Activated naive CD4-positive, alpha-beta T cell treated with anti-CD3 and anti-CD28 coated beads for 36 hours (primary cell): ENCODE results near the gene KCNJ10. TPM values are rescaled to one million over a fixed set of nuclear protein-coding genes. Genes with fewer than 3 reads are reported as not detected.
A peak's percentile ranks its signal among the peaks of the same experiment; 100 is the strongest.

ENCODE experiments used
- CTCF ChIA-PET: fragments of 350-600 bp; sonication (Branson Sonifier 250); formaldehyde crosslinking; loops from one replicate; lab custom pipeline; 2021; ENCODE audit warnings: antibody characterized with exemption; lab: Charles Lee
- DNase-seq: peaks from one replicate; pipeline ENCODE4 v3.0.0-alpha.2; 2020
- H3K27ac Mint-ChIP-seq: one replicate; pipeline ENCODE4 v1.8.0; 2021; ENCODE audit warnings: mild to moderate bottlenecking, mixed read lengths
- H3K27me3 Mint-ChIP-seq: one replicate; pipeline ENCODE4 v1.8.0; 2021; ENCODE audit warnings: low read depth, mixed read lengths
- H3K36me3 Mint-ChIP-seq: one replicate; pipeline ENCODE4 v1.8.0; 2021; ENCODE audit warnings: low read depth, mixed read lengths
- H3K4me1 Mint-ChIP-seq: one replicate; pipeline ENCODE4 v1.8.0; 2021; ENCODE audit warnings: low read depth, mixed read lengths
- H3K4me3 Mint-ChIP-seq: one replicate; pipeline ENCODE4 v1.8.0; 2021; ENCODE audit warnings: mild to moderate bottlenecking, moderate library complexity, mixed read lengths
- H3K9me3 Mint-ChIP-seq: one replicate; pipeline ENCODE4 v1.8.0; 2021; ENCODE audit warnings: mixed read lengths
- intact Hi-C: fragments of 100-400 bp; cut with micrococcal nuclease; formaldehyde crosslinking; loops from one replicate; pipeline ENCODE4 v1.15.1; 2023
- total RNA-seq, 2 experiments: library from RNA; stranded (reverse); gene quantifications; one replicate each; pipeline ENCODE4 v1.2.3, GENCODE V29; 2021

Gene KCNJ10
- total RNA-seq, 2 experiments from 2014 or later, result not detected

DNA sequence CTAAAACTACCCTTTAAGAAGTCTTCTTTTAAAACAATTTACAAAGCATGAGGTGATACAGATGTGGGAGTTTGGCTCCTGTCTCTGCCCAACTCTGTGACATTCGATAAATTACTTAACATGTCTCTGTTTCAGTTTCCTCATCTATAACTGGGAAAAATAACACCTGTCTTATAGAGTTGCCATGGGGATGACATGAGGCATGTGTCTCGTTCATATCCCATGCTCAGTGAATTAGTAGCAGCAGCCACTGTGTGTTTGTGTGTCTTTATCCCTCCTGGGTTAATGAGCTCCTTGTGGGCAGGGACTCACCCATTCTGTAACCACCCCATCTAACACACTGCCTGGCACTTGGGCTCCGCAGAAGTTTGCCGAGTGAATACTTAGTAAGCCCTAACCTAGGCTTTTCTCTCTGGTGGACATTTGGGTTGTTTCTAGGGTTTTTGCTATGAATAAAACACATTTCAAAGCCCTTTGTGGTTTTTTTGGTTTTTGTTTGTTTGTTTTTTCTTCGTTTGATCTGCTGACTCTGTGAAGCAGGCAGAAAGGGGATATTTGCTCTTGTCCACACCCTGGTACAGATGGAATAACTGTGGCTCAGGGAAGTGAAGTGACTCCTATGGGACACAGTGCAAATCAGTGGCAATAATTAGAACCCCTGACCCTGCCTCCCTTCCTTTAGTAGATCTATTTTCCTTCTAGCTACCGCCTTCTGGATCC, 10.6 kb upstream of the KCNJ10 start:
- CTCF ChIA-PET, result interaction anchor here (0.9 to 21.7 kb wide), 6 partner anchors 11 to 144 kb away, joined by 3 to 565 read pairs (median 5); partner anchors contain the start of genes KCNJ10 and PIGM
- peaks cover 5% of the 10 kb centered on the region for H3K4me1 Mint-ChIP-seq
- intact Hi-C loops, result loop anchor here (5.0 kb wide), 1 partner anchor 283 kb away; no protein-coding TSS in a partner anchor

DNA sequence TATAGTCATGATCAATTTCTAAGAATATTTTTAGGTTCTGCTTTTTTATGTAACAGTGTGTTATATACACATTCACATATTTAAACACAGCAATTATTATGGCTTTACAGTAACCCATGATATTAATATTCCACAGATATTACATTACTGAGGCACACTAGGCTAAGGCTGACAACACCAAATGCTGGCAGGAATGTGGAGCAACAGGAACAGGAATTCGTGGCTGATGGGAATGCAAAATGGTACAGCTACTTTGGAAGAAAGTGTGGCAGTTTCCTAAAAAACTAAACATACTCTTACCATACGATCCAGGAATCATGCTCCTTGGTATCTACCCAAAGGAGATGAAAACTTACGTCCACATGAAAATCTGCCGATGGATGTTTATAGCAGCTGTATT, 9.5 kb upstream of the KCNJ10 start:
- no peak overlapping the region for H3K4me3 Mint-ChIP-seq
- no peak overlapping the region for H3K27ac Mint-ChIP-seq
- intact Hi-C loops, result loop anchor here (2.0 kb wide), 1 partner anchor 299 kb away; the partner anchor contains the start of gene DUSP23
- peaks cover 4% of the 10 kb centered on the region for H3K4me1 Mint-ChIP-seq
- no peak for DNase-seq
- no peaks in the 10 kb centered on the region for H3K36me3 Mint-ChIP-seq
- H3K9me3 Mint-ChIP-seq, result no peaks in the 10 kb centered on the region
- peaks cover 40% of the 10 kb centered on the region for H3K27me3 Mint-ChIP-seq
- CTCF ChIA-PET, result interaction anchor here (0.6 to 21.7 kb wide), 26 partner anchors 9 to 297 kb away, joined by 3 to 565 read pairs (median 6); partner anchors contain the start of genes IGSF8, KCNJ10 and PIGM

More for the DNA sequence above, 10.6 kb upstream of the KCNJ10 start:
- no peaks in the 10 kb centered on the region for H3K9me3 Mint-ChIP-seq
- H3K4me3 Mint-ChIP-seq, result no peak overlapping the region
- H3K27ac Mint-ChIP-seq, result no peak overlapping the region
- no peaks in the 10 kb centered on the region for H3K36me3 Mint-ChIP-seq
- no peak for DNase-seq
- H3K27me3 Mint-ChIP-seq, result peaks cover 40% of the 10 kb centered on the region

DNA sequence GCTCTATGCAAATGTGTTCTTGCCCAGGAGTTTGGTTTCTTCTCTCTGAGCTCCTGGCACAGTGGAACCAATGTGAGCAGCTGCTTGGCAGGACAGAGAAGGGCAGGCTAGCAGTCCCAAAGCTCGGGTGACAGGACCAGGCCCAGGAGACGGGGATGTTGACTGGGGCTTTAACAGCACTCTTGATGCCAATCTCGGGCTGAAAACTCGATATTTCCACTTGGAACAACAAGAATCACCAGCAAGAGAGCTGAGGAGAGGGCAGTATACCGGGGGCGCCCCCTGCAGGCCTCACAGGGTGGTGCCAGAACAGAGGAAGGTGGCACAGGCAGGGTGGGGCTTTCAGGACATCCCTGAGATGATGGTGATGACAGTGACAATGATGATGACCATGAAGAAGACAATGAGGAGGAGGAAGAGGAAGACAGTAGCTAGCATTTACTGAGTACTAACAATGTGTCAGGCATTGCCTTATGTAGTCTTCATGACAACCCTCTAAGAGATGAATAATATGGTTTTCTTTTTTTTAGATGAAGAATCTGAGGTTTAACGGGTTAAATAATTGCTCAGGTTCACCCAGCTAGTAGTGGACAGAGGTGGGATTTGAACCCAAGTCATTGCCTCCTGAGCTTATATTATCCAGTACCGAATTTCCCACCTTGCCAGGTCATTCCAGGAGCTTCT, 8.7 kb upstream of the KCNJ10 start:
- Mint-ChIP-seq H3K4me3 (no peak overlapping the region), H3K27ac (no peak overlapping the region), H3K4me1 (no peaks in the 10 kb centered on the region), H3K9me3 (no peaks in the 10 kb centered on the region), H3K36me3 (no peaks in the 10 kb centered on the region), H3K27me3 (peaks cover 40% of the 10 kb centered on the region)
- CTCF ChIA-PET, result interaction anchor here (0.7 to 21.7 kb wide), 39 partner anchors 9 to 298 kb away, joined by 3 to 565 read pairs (median 5); partner anchors contain the start of genes IGSF8, KCNJ10 and PIGM
- peak; percentile 77 for DNase-seq
- intact Hi-C loops, result loop anchor here (1.0 to 2.0 kb wide), 3 partner anchors 32 to 298 kb away; partner anchors contain the start of gene DUSP23

DNA sequence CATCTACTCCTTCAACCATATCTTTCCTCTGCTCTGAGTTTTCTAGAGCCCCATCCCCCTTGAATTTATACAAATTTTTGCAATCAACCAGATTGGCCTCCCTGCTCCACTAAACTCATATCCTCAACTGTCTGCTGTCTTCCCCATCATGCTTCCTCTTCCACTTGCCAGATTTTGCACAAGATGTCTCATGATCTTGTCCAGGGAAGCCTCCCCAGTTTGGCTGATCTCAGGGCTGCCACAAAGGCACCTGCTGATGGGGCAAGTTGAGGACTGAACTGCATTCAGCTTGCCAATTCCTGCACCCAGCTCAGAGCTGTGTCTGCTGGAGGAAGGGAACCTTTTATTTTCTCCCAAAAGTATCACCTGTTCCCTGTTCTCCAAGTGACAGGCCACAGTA, 7.5 kb upstream of the KCNJ10 start:
- Mint-ChIP-seq H3K36me3 (no peaks in the 10 kb centered on the region), H3K27me3 (peaks cover 38% of the 10 kb centered on the region), H3K4me1 (no peaks in the 10 kb centered on the region), H3K9me3 (no peaks in the 10 kb centered on the region), H3K4me3 (no peak overlapping the region), H3K27ac (no peak overlapping the region)
- CTCF ChIA-PET, result interaction anchor here (0.6 to 21.7 kb wide), 19 partner anchors 8 to 930 kb away, joined by 3 to 565 read pairs (median 6); partner anchors contain the start of genes KCNJ10 and PIGM
- no peak for DNase-seq
- intact Hi-C loops, result no loop called here

DNA sequence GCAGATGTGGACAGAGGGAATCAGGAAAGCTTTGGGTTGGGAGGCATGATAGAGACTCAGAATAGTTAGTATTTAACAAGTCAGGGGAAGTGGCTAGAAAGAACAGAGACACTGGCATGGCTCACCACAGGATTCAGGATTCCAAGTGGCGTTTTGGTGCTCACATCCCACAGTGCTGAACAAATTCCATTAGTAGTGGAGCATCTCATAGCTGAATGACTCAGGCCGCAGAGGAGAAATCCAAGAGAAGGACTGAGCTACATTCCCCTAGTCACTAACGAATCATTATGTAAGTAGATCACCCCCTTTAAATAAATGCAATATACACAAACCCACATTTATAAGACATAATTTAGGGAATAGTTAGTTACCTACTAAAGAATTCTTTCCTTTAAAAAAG, 6.3 kb upstream of the KCNJ10 start:
- CTCF ChIA-PET, result interaction anchor here (0.5 to 21.7 kb wide), 5 partner anchors 9 to 1021 kb away, joined by 4 to 565 read pairs (median 7); no protein-coding TSS in a partner anchor
- Mint-ChIP-seq H3K4me1 (peaks cover 5% of the 10 kb centered on the region), H3K4me3 (no peak overlapping the region), H3K36me3 (no peaks in the 10 kb centered on the region), H3K27me3 (peaks cover 34% of the 10 kb centered on the region), H3K27ac (no peak overlapping the region), H3K9me3 (no peaks in the 10 kb centered on the region)
- intact Hi-C loops, result no loop called here
- DNase-seq, result no peak

DNA sequence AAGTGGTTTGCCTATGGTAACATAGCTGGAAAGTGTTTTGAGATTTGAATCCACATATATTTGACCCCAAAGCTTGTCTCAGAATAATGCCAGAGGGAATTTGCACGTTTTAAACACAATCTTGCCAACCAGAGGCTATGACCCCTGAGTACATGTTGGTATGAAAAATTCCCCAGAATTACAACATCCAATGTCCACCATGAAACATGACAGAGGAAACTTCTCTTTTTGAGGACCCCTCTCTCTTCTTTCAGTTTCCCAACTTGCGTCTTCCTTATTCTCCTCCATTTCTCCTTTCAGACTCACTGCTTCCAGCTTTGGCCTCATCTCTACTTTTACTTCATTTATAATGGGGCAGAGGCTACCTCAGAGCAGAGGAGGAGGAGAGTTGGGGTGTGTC, 5.9 kb upstream of the KCNJ10 start:
- H3K36me3 Mint-ChIP-seq, result no peaks in the 10 kb centered on the region
- peaks cover 6% of the 10 kb centered on the region for H3K4me1 Mint-ChIP-seq
- intact Hi-C loops, result no loop called here
- no peak overlapping the region for H3K4me3 Mint-ChIP-seq
- DNase-seq, result no peak
- no peak overlapping the region for H3K27ac Mint-ChIP-seq
- CTCF ChIA-PET, result interaction anchor here (1.2 to 21.7 kb wide), 5 partner anchors 9 to 25 kb away, joined by 4 to 565 read pairs (median 7); no protein-coding TSS in a partner anchor
- peaks cover 29% of the 10 kb centered on the region for H3K27me3 Mint-ChIP-seq
- H3K9me3 Mint-ChIP-seq, result no peaks in the 10 kb centered on the region

DNA sequence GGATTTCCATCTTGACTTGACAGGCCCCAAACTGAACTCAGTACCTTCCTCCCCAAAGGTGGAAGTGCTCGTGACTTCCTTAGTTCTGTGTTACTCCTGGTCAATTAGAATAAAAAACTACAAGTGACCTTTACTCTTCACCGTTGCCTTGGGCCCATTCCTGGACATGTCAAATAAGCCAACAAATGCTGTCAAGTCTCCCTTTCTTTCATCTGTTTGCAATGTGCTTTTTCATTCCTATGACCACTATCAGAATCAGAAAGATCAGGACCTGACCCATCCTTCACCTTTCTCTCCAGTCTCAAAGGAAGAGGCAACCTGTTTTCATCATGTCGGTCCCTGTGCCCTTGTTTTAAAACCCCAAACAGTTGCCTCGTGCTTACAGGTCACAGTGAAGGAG, 4.9 kb upstream of the KCNJ10 start:
- H3K4me3 Mint-ChIP-seq, result no peak overlapping the region
- intact Hi-C loops, result no loop called here
- peaks cover 28% of the 10 kb centered on the region for H3K27me3 Mint-ChIP-seq
- CTCF ChIA-PET, result interaction anchor here (1.2 to 21.7 kb wide), 3 partner anchors 10 to 24 kb away, joined by 5 to 565 read pairs (median 15); no protein-coding TSS in a partner anchor
- no peaks in the 10 kb centered on the region for H3K9me3 Mint-ChIP-seq
- H3K27ac Mint-ChIP-seq, result no peak overlapping the region
- peaks cover 12% of the 10 kb centered on the region for H3K4me1 Mint-ChIP-seq
- H3K36me3 Mint-ChIP-seq, result no peaks in the 10 kb centered on the region
- DNase-seq, result no peak

DNA sequence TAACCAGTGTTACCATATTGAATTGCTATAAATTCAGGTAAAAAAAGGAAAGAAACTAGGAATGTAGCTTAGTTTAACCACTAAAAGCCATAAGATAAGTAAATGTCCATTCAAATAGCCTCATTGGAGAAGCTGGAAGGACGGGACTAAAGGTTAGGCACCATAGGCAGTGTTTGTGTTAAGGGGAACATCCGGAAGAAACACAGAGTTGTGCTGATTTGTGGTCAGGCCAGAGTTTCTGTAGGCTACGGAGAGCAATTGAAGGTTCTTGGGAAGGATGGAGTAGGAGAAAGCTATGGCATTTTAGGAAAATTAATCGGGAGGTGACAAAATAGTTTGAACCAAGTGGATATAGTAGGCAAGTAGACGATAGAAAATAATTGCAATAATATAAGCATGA, 1.3 kb upstream of the KCNJ10 start:
- Mint-ChIP-seq H3K27ac (no peak overlapping the region), H3K9me3 (no peaks in the 10 kb centered on the region), H3K27me3 (peaks cover 15% of the 10 kb centered on the region), H3K4me3 (no peak overlapping the region), H3K4me1 (peaks cover 16% of the 10 kb centered on the region), H3K36me3 (no peaks in the 10 kb centered on the region)
- no peak for DNase-seq
- CTCF ChIA-PET, result interaction anchor here (1.0 to 21.7 kb wide), 5 partner anchors 8 to 27 kb away, joined by 3 to 565 read pairs (median 7); partner anchors contain the start of gene IGSF8
- intact Hi-C loops, result loop anchor here (2.0 kb wide), 1 partner anchor 40 kb away; the partner anchor contains the start of gene PIGM

DNA sequence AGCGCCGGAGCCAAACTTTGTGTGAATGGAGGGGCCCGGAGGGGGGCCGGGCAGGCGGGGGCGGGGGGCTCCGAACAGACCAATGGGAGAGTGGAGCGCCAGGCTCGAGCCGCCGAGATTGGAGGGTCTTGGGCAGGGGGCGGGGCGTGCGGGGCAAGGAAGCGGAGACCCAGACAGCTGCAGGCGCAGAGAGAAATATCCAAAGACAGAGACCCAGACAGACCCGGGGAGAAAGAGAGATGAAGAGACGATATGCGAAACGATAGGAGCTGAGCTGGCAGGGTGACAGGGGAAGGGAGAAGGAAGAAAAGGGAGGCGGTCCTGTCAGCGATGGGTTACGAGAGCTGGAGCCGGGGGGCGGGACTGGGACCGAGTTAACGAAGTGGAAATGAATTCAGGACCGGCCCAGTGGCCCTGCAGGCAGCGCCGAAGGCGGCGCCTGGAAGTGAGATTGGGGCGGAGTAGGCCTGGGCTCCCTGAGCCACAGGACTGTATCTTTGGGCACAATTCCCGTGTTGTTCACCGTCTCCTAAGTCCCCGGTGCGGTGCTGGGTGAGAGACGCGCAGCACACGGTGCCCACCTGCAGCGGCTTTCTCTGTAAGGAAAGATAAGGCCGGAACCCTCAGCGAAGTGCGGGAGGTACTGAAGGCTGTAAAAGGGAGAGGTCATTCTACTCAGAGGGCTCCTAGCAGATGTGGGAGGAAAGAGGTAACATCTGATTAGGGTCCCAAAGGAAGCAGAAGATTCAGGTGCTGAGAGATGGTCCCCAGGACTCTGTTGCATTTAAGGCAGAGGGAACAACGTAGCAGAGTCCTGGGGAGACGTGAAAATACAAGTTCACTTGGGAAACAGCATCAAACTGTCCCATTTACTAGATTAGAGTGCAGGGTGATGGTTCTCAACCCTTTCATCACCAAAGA, 543 bp upstream of the KCNJ10 start:
- intact Hi-C loops, result loop anchor here (2.0 kb wide), 1 partner anchor 40 kb away; the partner anchor contains the start of gene PIGM
- CTCF ChIA-PET, result interaction anchor here (1.1 to 21.7 kb wide), 5 partner anchors 9 to 93 kb away, joined by 3 to 565 read pairs (median 7); partner anchors contain the start of gene IGSF8
- Mint-ChIP-seq H3K27me3 (peaks cover 15% of the 10 kb centered on the region), H3K9me3 (no peaks in the 10 kb centered on the region), H3K36me3 (no peaks in the 10 kb centered on the region), H3K4me1 (peaks cover 16% of the 10 kb centered on the region), H3K27ac (no peak overlapping the region), H3K4me3 (peak overlapping the region; percentile 82)
- peak; percentile 62 for DNase-seq

DNA sequence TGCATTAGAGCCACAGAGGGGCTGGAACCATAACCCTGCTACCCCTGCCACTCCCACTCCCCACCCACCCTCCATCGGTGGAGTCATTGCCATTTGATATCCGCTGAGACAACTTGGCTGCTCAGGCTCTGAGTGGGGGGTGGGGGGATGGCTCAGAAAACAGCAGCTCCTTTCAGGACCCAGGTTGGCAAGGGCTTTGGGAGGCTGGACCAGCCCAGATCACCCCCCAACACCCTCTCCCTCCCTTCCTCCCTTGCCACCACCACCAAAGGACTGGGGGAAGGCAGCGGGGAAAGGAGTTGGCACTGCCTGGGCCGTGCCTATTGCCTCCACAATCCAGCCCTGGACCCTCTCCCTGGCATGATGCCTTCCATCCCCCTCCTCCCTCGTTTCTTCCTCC, 1.7 kb downstream of the KCNJ10 start:
- intact Hi-C loops, result no loop called here
- Mint-ChIP-seq H3K4me3 (no peak overlapping the region), H3K27me3 (peaks cover 13% of the 10 kb centered on the region), H3K27ac (no peak overlapping the region), H3K4me1 (peaks cover 16% of the 10 kb centered on the region), H3K36me3 (no peaks in the 10 kb centered on the region), H3K9me3 (no peaks in the 10 kb centered on the region)
- DNase-seq, result no peak
- CTCF ChIA-PET, result interaction anchor here (1.0 to 3.0 kb wide), 5 partner anchors 8 to 60 kb away, joined by 4 to 19 read pairs (median 9); no protein-coding TSS in a partner anchor
